ENCODE results near the gene PICK1.

GRCh38 chr22:38050720-38051119 lies 6.5 kb upstream of the PICK1 start:
- TF ChIP-seq CTCF (IDR thresholded peaks at IDR 0.05; ENCODE audit: extremely low read depth in 1 of 2, insufficient read depth in 1 of 2, low read depth in 1 of 2, low read length in 2 of 2) (no peak), POLR2A (IDR thresholded peaks at IDR 0.05; ENCODE audit: low read depth, low read length) (no peak)
